Measurements from ENCODE around the gene IDE.
"Not testable (repeated sequence)": the region's sequence is repeated elsewhere in the genome, so short reads cannot be mapped to it uniquely, and the experiment has no call there.

The IDE gene

GRCh38 chr10:92454955-92455354, 118.9 kb downstream of the IDE start:
- H2BK12ac ChIP-seq (ENCODE audit: low read length in 2 of 2); H4K91ac ChIP-seq (ENCODE audit: low read length); H3K27ac ChIP-seq (ENCODE audit: low read length, poor library complexity, severe bottlenecking); H3K18ac ChIP-seq (ENCODE audit: low read depth in 1 of 2, low read length in 2 of 2); H2AFZ ChIP-seq (ENCODE audit: low read depth, low read length); H2BK15ac ChIP-seq (ENCODE audit: low read depth, poor library complexity, severe bottlenecking); H2BK5ac ChIP-seq (ENCODE audit: low read depth, low read length, poor library complexity, severe bottlenecking); H3K23ac ChIP-seq (ENCODE audit: low read length in 2 of 2); H3K9ac ChIP-seq (ENCODE audit: low read length); H3K4ac ChIP-seq (ENCODE audit: low read depth in 1 of 2, low read length in 2 of 2); H3K4me1 ChIP-seq (ENCODE audit: control insufficient read depth, insufficient read depth, low read depth, low read length); H3K79me1 ChIP-seq (replicated peaks; ENCODE audit: low read length, poor library complexity, severe bottlenecking); H3K4me2 ChIP-seq (ENCODE audit: low read length, poor library complexity, severe bottlenecking); H3K14ac ChIP-seq (ENCODE audit: low read length in 2 of 2); DNase-seq; H2AK5ac ChIP-seq (ENCODE audit: low read length, severe bottlenecking); H2BK120ac ChIP-seq (ENCODE audit: low read depth, low read length); H3K4me3 ChIP-seq (ENCODE audit: insufficient read depth in 1 of 2, low read depth in 1 of 2, low read length in 2 of 2); H4K8ac ChIP-seq (ENCODE audit: low read length); H3K9me3 ChIP-seq (ENCODE audit: control insufficient read depth, low read length); H3K27me3 ChIP-seq (ENCODE audit: control insufficient read depth in 1 of 2, insufficient read depth in 1 of 2, low read length in 2 of 2): not testable (repeated sequence)
- WGBS = 100% methylated on average over 6 of the region's 6 CpGs
- peaks cover 23 to 72% of the 10 kb centered on the region in 2 experiments for H3K36me3 ChIP-seq (ENCODE audit: control insufficient read depth in 1 of 2, insufficient read depth in 2 of 2, low read depth in 1 of 2, low read length in 2 of 2)

DNA sequence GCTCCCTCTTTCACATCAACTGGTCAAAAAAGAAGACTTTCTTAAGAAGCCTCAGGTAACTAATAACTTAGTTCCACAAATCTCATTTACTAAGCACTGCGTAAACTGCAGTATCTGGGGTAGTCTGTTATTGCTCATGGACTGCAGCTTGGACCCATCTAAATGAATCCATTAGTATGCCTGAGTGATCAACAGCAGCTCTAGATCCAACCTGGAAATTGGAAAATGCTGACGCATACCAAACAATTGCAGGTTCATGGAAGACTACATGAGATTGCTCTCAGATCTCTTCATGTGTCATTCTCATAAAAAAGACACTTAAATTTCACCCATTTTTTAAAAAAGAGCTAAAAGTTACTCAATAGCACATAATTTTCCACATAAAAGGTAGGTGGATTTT, 121.6 kb downstream of the IDE start:
- 100% methylated on average over 2 of the region's 2 CpGs for WGBS
- no peak overlapping the region for H3K4me2 ChIP-seq (ENCODE audit: low read length, poor library complexity, severe bottlenecking)
- no peaks in the 10 kb centered on the region for H3K79me1 ChIP-seq (replicated peaks; ENCODE audit: low read length, poor library complexity, severe bottlenecking)
- H3K4me1 ChIP-seq (ENCODE audit: control insufficient read depth, insufficient read depth, low read depth, low read length) = no peaks in the 10 kb centered on the region
- no peak overlapping the region for H3K23ac ChIP-seq (ENCODE audit: low read length in 2 of 2)
- H3K27me3 ChIP-seq (ENCODE audit: control insufficient read depth in 1 of 2, insufficient read depth in 1 of 2, low read length in 2 of 2) = no peaks in the 10 kb centered on the region
- no peak overlapping the region for H3K14ac ChIP-seq (ENCODE audit: low read length in 2 of 2)
- no peak overlapping the region for H3K4ac ChIP-seq (ENCODE audit: low read depth in 1 of 2, low read length in 2 of 2)
- H4K8ac ChIP-seq (ENCODE audit: low read length) = no peak overlapping the region
- no peak overlapping the region for H2BK15ac ChIP-seq (ENCODE audit: low read depth, poor library complexity, severe bottlenecking)
- H3K9ac ChIP-seq (ENCODE audit: low read length) = no peak overlapping the region
- no peak overlapping the region for H3K4me3 ChIP-seq (ENCODE audit: insufficient read depth in 1 of 2, low read depth in 1 of 2, low read length in 2 of 2)
- no peak overlapping the region for H2AK5ac ChIP-seq (ENCODE audit: low read length, severe bottlenecking)
- DNase-seq = no peak
- no peak overlapping the region for H3K18ac ChIP-seq (ENCODE audit: low read depth in 1 of 2, low read length in 2 of 2)
- H3K36me3 ChIP-seq (ENCODE audit: control insufficient read depth in 1 of 2, insufficient read depth in 2 of 2, low read depth in 1 of 2, low read length in 2 of 2) = peaks cover 19 to 64% of the 10 kb centered on the region in 2 experiments
- H2BK120ac ChIP-seq (ENCODE audit: low read depth, low read length) = no peak overlapping the region
- H2BK5ac ChIP-seq (ENCODE audit: low read depth, low read length, poor library complexity, severe bottlenecking) = no peak overlapping the region
- H3K9me3 ChIP-seq (ENCODE audit: control insufficient read depth, low read length) = no peaks in the 10 kb centered on the region
- no peak overlapping the region for H2AFZ ChIP-seq (ENCODE audit: low read depth, low read length)
- no peak overlapping the region for H2BK12ac ChIP-seq (ENCODE audit: low read length in 2 of 2)
- no peak overlapping the region for H3K27ac ChIP-seq (ENCODE audit: low read length, poor library complexity, severe bottlenecking)
- H4K91ac ChIP-seq (ENCODE audit: low read length) = no peak overlapping the region

- WGBS = 94% methylated on average over 7 of the region's 7 CpGs
- Histone ChIP-seq H2BK120ac (ENCODE audit: low read depth, low read length) (no peak overlapping the region), H2AK5ac (ENCODE audit: low read length, severe bottlenecking) (no peak overlapping the region), H4K91ac (ENCODE audit: low read length) (no peak overlapping the region), H3K4me2 (ENCODE audit: low read length, poor library complexity, severe bottlenecking) (no peak overlapping the region), H3K4ac (ENCODE audit: low read depth in 1 of 2, low read length in 2 of 2) (no peak overlapping the region), H2BK12ac (ENCODE audit: low read length in 2 of 2) (no peak overlapping the region), H3K36me3 (ENCODE audit: control insufficient read depth in 1 of 2, insufficient read depth in 2 of 2, low read depth in 1 of 2, low read length in 2 of 2) (peaks cover 14 to 59% of the 10 kb centered on the region in 2 experiments), H3K23ac (ENCODE audit: low read length in 2 of 2) (no peak overlapping the region), H2BK5ac (ENCODE audit: low read depth, low read length, poor library complexity, severe bottlenecking) (no peak overlapping the region), H3K27me3 (ENCODE audit: control insufficient read depth in 1 of 2, insufficient read depth in 1 of 2, low read length in 2 of 2) (no peaks in the 10 kb centered on the region), H2AFZ (ENCODE audit: low read depth, low read length) (no peak overlapping the region), H3K79me1 (replicated peaks; ENCODE audit: low read length, poor library complexity, severe bottlenecking) (no peaks in the 10 kb centered on the region), H3K4me1 (ENCODE audit: control insufficient read depth, insufficient read depth, low read depth, low read length) (no peaks in the 10 kb centered on the region), H3K9me3 (ENCODE audit: control insufficient read depth, low read length) (no peaks in the 10 kb centered on the region), H3K27ac (ENCODE audit: low read length, poor library complexity, severe bottlenecking) (no peak overlapping the region), H3K18ac (ENCODE audit: low read depth in 1 of 2, low read length in 2 of 2) (no peak overlapping the region), H4K8ac (ENCODE audit: low read length) (no peak overlapping the region), H3K9ac (ENCODE audit: low read length) (no peak overlapping the region), H3K4me3 (ENCODE audit: insufficient read depth in 1 of 2, low read depth in 1 of 2, low read length in 2 of 2) (no peak overlapping the region), H2BK15ac (ENCODE audit: low read depth, poor library complexity, severe bottlenecking) (no peak overlapping the region), H3K14ac (ENCODE audit: low read length in 2 of 2) (no peak overlapping the region)
- DNase-seq = no peak
Measured at GRCh38 chr10:92451431-92451830, 122.5 kb downstream of the IDE start.

GRCh38 chr10:92450896-92451295, 123.0 kb downstream of the IDE start:
- WGBS = 100% methylated on average over 2 of the region's 2 CpGs
- H3K9ac ChIP-seq (ENCODE audit: low read length) = no peak overlapping the region
- no peak overlapping the region for H2AK5ac ChIP-seq (ENCODE audit: low read length, severe bottlenecking)
- no peaks in the 10 kb centered on the region for H3K9me3 ChIP-seq (ENCODE audit: control insufficient read depth, low read length)
- no peak overlapping the region for H3K23ac ChIP-seq (ENCODE audit: low read length in 2 of 2)
- no peak overlapping the region for H2AFZ ChIP-seq (ENCODE audit: low read depth, low read length)
- H4K8ac ChIP-seq (ENCODE audit: low read length) = no peak overlapping the region
- no peak overlapping the region for H3K4me3 ChIP-seq (ENCODE audit: insufficient read depth in 1 of 2, low read depth in 1 of 2, low read length in 2 of 2)
- no peak overlapping the region for H2BK120ac ChIP-seq (ENCODE audit: low read depth, low read length)
- H2BK12ac ChIP-seq (ENCODE audit: low read length in 2 of 2) = no peak overlapping the region
- DNase-seq = no peak
- H2BK5ac ChIP-seq (ENCODE audit: low read depth, low read length, poor library complexity, severe bottlenecking) = no peak overlapping the region
- no peak overlapping the region for H3K18ac ChIP-seq (ENCODE audit: low read depth in 1 of 2, low read length in 2 of 2)
- no peak overlapping the region for H3K14ac ChIP-seq (ENCODE audit: low read length in 2 of 2)
- no peak overlapping the region for H3K4me2 ChIP-seq (ENCODE audit: low read length, poor library complexity, severe bottlenecking)
- H3K4me1 ChIP-seq (ENCODE audit: control insufficient read depth, insufficient read depth, low read depth, low read length) = no peaks in the 10 kb centered on the region
- H3K27ac ChIP-seq (ENCODE audit: low read length, poor library complexity, severe bottlenecking) = no peak overlapping the region
- H3K36me3 ChIP-seq (ENCODE audit: control insufficient read depth in 1 of 2, insufficient read depth in 2 of 2, low read depth in 1 of 2, low read length in 2 of 2) = peaks cover 11 to 55% of the 10 kb centered on the region in 2 experiments
- H3K79me1 ChIP-seq (replicated peaks; ENCODE audit: low read length, poor library complexity, severe bottlenecking) = no peaks in the 10 kb centered on the region
- no peaks in the 10 kb centered on the region for H3K27me3 ChIP-seq (ENCODE audit: control insufficient read depth in 1 of 2, insufficient read depth in 1 of 2, low read length in 2 of 2)
- no peak overlapping the region for H3K4ac ChIP-seq (ENCODE audit: low read depth in 1 of 2, low read length in 2 of 2)
- no peak overlapping the region for H2BK15ac ChIP-seq (ENCODE audit: low read depth, poor library complexity, severe bottlenecking)
- H4K91ac ChIP-seq (ENCODE audit: low read length) = no peak overlapping the region
